ENCODE results near the gene MAB21L3.

Gene MAB21L3

DNA sequence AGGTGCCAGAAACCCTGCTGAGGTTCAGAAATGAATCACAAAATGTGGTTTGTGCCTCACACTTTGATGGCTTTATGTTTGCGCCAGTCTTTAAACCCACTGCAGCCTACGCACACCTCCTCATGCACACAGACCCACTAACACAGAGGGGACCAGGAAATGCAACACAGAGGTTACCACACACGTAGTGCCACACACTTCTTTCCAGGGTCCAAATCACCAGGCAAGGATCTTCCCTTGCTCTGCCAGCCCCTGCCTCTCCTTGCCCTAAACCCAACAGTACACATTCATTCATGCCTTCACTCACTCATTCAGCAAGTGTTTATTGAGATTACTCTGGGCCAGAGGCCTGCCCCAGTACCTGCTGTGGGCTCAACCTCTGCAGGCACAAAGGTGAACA lies 17.5 kb downstream of the MAB21L3 start:
- no peak for DNase-seq (ENCODE audit: low read depth, low spot score)

DNA sequence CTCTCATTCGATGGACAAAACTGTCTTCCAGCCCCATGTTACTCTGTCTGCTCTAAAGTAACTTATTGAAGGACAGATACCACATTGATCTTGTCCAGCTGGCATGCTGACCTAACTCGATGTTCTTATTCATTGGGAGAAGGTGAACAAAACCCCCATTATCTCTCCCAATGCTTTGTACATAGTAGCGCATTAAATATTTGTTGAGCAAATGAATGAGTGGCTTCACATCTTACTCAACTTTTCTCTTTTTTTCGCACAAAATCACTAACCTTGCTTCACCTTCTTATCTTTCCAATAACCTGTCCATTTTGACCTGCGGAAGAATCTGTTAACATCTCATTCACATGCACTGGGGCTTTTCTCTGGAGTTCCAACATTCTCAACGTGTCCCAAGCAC lies 18.3 kb downstream of the MAB21L3 start:
- no peaks in the 10 kb centered on the region for H3K4me1 ChIP-seq (ENCODE audit: insufficient read depth, insufficient read length)
- H3K9ac ChIP-seq (ENCODE audit: insufficient read length, low read depth) = no peak overlapping the region
- DNase-seq (ENCODE audit: low read depth, low spot score) = no peak
- no peaks in the 10 kb centered on the region for H3K36me3 ChIP-seq (ENCODE audit: insufficient read depth, insufficient read length, low read length)
- H3K27me3 ChIP-seq (ENCODE audit: insufficient read depth, insufficient read length) = no peaks in the 10 kb centered on the region
- H3K9me3 ChIP-seq (ENCODE audit: insufficient read depth, low read length) = no peaks in the 10 kb centered on the region
- H3K4me3 ChIP-seq (ENCODE audit: insufficient read length, low read depth) = no peak overlapping the region
- TF ChIP-seq SUZ12 (IDR thresholded peaks at IDR 0.05; ENCODE audit: extremely low read depth, insufficient read depth, insufficient read length) = no peak
- TF ChIP-seq ZNF274 (IDR thresholded peaks at IDR 0.05; ENCODE audit: low read depth, low read length) = no peak
- TF ChIP-seq YY1 (IDR thresholded peaks at IDR 0.05; ENCODE audit: insufficient read depth, insufficient read length) = no peak

More for the DNA sequence above, 17.5 kb downstream of the MAB21L3 start:
- H3K4me3 ChIP-seq (ENCODE audit: insufficient read length, low read depth) = no peak overlapping the region
- no peak overlapping the region for H3K9ac ChIP-seq (ENCODE audit: insufficient read length, low read depth)
- no peaks in the 10 kb centered on the region for H3K36me3 ChIP-seq (ENCODE audit: insufficient read depth, insufficient read length, low read length)
- no peak for TF ChIP-seq ZNF274 (IDR thresholded peaks at IDR 0.05; ENCODE audit: low read depth, low read length)
- TF ChIP-seq SUZ12 (IDR thresholded peaks at IDR 0.05; ENCODE audit: extremely low read depth, insufficient read depth, insufficient read length) = no peak
- TF ChIP-seq YY1 (IDR thresholded peaks at IDR 0.05; ENCODE audit: insufficient read depth, insufficient read length) = no peak
- H3K4me1 ChIP-seq (ENCODE audit: insufficient read depth, insufficient read length) = no peaks in the 10 kb centered on the region
- H3K9me3 ChIP-seq (ENCODE audit: insufficient read depth, low read length) = no peaks in the 10 kb centered on the region
- no peaks in the 10 kb centered on the region for H3K27me3 ChIP-seq (ENCODE audit: insufficient read depth, insufficient read length)

DNA sequence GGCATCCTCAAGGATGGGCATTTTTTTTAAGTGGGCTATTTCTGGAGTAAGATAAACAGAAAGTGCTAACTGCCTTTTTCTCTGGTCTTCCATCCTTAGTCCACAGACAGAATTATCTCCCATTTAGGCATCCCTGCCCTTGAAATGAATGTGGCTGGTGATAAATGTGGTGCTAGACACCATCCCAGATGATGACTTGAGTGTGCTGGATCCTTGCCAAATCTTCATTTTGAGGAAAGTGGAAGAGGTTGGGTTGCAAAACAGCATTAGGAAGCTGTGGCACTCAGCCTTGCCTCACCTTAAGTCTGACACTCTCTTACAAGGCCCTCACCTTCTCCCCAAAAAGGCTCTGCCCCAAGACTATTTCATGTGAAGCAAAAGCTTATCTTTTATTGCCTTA lies 19.2 kb downstream of the MAB21L3 start:
- DNase-seq (ENCODE audit: low read depth, low spot score) = no peak
- no peak overlapping the region for H3K9ac ChIP-seq (ENCODE audit: insufficient read length, low read depth)
- H3K4me3 ChIP-seq (ENCODE audit: insufficient read length, low read depth) = no peak overlapping the region
- no peaks in the 10 kb centered on the region for H3K4me1 ChIP-seq (ENCODE audit: insufficient read depth, insufficient read length)
- H3K9me3 ChIP-seq (ENCODE audit: insufficient read depth, low read length) = no peaks in the 10 kb centered on the region
- no peaks in the 10 kb centered on the region for H3K27me3 ChIP-seq (ENCODE audit: insufficient read depth, insufficient read length)
- TF ChIP-seq YY1 (IDR thresholded peaks at IDR 0.05; ENCODE audit: insufficient read depth, insufficient read length) = no peak
- TF ChIP-seq SUZ12 (IDR thresholded peaks at IDR 0.05; ENCODE audit: extremely low read depth, insufficient read depth, insufficient read length) = no peak
- TF ChIP-seq ZNF274 (IDR thresholded peaks at IDR 0.05; ENCODE audit: low read depth, low read length) = no peak
- H3K36me3 ChIP-seq (ENCODE audit: insufficient read depth, insufficient read length, low read length) = no peaks in the 10 kb centered on the region

DNA sequence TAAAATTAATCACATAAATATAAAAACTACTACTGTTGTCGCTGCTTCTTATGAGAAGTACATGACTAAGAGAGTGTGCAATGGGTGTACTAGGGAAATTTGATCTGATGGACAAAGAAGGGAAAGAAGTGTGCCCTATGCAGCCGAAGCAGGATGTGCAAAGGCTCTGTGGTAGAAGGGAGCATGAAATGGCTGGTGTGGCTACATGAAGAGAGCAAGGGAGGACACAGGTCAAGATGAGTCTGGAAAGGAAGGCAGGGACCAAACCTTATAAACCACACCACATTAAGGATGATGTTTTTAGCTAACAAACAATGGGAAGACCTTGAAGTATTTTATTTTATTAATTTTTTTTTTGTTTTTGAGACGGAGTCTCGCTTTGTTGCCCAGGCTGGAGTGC lies 20.0 kb downstream of the MAB21L3 start:
- Histone ChIP-seq H3K9ac (ENCODE audit: insufficient read length, low read depth) (no peak overlapping the region), H3K27me3 (ENCODE audit: insufficient read depth, insufficient read length) (no peaks in the 10 kb centered on the region), H3K9me3 (ENCODE audit: insufficient read depth, low read length) (no peaks in the 10 kb centered on the region), H3K4me3 (ENCODE audit: insufficient read length, low read depth) (no peak overlapping the region), H3K4me1 (ENCODE audit: insufficient read depth, insufficient read length) (no peaks in the 10 kb centered on the region), H3K36me3 (ENCODE audit: insufficient read depth, insufficient read length, low read length) (no peaks in the 10 kb centered on the region)
- DNase-seq (ENCODE audit: low read depth, low spot score) = no peak
- TF ChIP-seq SUZ12 (IDR thresholded peaks at IDR 0.05; ENCODE audit: extremely low read depth, insufficient read depth, insufficient read length) (no peak), YY1 (IDR thresholded peaks at IDR 0.05; ENCODE audit: insufficient read depth, insufficient read length) (no peak), ZNF274 (IDR thresholded peaks at IDR 0.05; ENCODE audit: low read depth, low read length) (no peak)

DNA sequence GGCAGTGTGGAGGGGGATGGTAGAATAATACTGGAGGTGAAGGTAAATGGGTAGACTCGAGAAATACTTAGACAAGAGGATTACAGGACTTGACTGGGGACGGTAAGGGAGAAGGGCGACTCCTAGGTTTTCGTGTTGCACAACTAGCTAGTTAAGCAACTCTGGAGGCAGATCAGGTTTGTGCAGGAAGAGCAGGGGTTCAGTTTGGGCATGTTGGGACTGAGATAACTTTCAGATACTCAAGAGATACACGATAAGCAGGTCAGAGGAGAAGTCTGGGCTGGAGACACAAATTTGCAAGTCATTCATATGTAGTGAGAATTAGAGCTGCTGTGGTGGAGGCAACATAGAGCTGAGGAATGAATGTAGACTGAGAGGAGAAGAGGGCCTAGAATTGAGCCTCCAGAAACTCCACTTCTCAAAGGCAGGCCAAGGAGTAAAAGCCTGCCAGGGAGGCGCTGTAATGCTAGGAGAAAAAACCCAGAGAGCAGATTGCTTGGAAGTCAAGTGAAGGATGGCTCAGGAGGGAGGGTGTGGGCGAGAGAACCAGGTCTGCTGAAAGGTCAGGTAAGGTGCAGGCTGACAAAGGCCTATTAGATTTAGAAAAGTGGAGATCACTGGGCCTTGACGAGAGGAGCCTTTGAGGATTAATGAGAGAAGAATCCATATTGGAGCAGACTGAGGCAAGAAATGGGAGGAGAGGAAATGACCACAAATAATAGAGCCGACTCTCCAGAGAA lies 20.8 kb downstream of the MAB21L3 start:
- no peak for TF ChIP-seq SUZ12 (IDR thresholded peaks at IDR 0.05; ENCODE audit: extremely low read depth, insufficient read depth, insufficient read length)
- Histone ChIP-seq H3K9me3 (ENCODE audit: insufficient read depth, low read length) (no peaks in the 10 kb centered on the region), H3K4me1 (ENCODE audit: insufficient read depth, insufficient read length) (no peaks in the 10 kb centered on the region), H3K9ac (ENCODE audit: insufficient read length, low read depth) (no peak overlapping the region), H3K36me3 (ENCODE audit: insufficient read depth, insufficient read length, low read length) (no peaks in the 10 kb centered on the region), H3K27me3 (ENCODE audit: insufficient read depth, insufficient read length) (no peaks in the 10 kb centered on the region), H3K4me3 (ENCODE audit: insufficient read length, low read depth) (no peak overlapping the region)
- no peak for DNase-seq (ENCODE audit: low read depth, low spot score)

GRCh38 chr1:116133696-116134475 lies 22.7 kb downstream of the MAB21L3 start:
- H3K9ac ChIP-seq (ENCODE audit: insufficient read length, low read depth) = no peak overlapping the region
- no peak overlapping the region for H3K4me3 ChIP-seq (ENCODE audit: insufficient read length, low read depth)
- no peaks in the 10 kb centered on the region for H3K36me3 ChIP-seq (ENCODE audit: insufficient read depth, insufficient read length, low read length)
- no peaks in the 10 kb centered on the region for H3K9me3 ChIP-seq (ENCODE audit: insufficient read depth, low read length)
- H3K27me3 ChIP-seq (ENCODE audit: insufficient read depth, insufficient read length) = no peaks in the 10 kb centered on the region
- no peak for TF ChIP-seq YY1 (IDR thresholded peaks at IDR 0.05; ENCODE audit: insufficient read depth, insufficient read length)
- no peak for TF ChIP-seq ZNF274 (IDR thresholded peaks at IDR 0.05; ENCODE audit: low read depth, low read length)
- TF ChIP-seq SUZ12 (IDR thresholded peaks at IDR 0.05; ENCODE audit: extremely low read depth, insufficient read depth, insufficient read length) = no peak
- no peak for DNase-seq (ENCODE audit: low read depth, low spot score)
- H3K4me1 ChIP-seq (ENCODE audit: insufficient read depth, insufficient read length) = no peaks in the 10 kb centered on the region

GRCh38 chr1:116134476-116134773 lies 23.2 kb downstream of the MAB21L3 start:
- Histone ChIP-seq H3K36me3 (ENCODE audit: insufficient read depth, insufficient read length, low read length) (no peaks in the 10 kb centered on the region), H3K27me3 (ENCODE audit: insufficient read depth, insufficient read length) (no peaks in the 10 kb centered on the region), H3K9me3 (ENCODE audit: insufficient read depth, low read length) (no peaks in the 10 kb centered on the region), H3K4me3 (ENCODE audit: insufficient read length, low read depth) (no peak overlapping the region), H3K4me1 (ENCODE audit: insufficient read depth, insufficient read length) (no peaks in the 10 kb centered on the region), H3K9ac (ENCODE audit: insufficient read length, low read depth) (no peak overlapping the region)
- TF ChIP-seq YY1 (IDR thresholded peaks at IDR 0.05; ENCODE audit: insufficient read depth, insufficient read length) = no peak
- TF ChIP-seq ZNF274 (IDR thresholded peaks at IDR 0.05; ENCODE audit: low read depth, low read length) = no peak
- TF ChIP-seq SUZ12 (IDR thresholded peaks at IDR 0.05; ENCODE audit: extremely low read depth, insufficient read depth, insufficient read length) = no peak
- DNase-seq (ENCODE audit: low read depth, low spot score) = no peak
